ENCODE measurements around the gene NDUFA9. TPM values are rescaled to one million over a fixed set of nuclear protein-coding genes. Genes with fewer than 3 reads are reported as not detected.
A peak's percentile ranks its signal among the peaks of the same experiment; 100 is the strongest.

The NDUFA9 gene
- total RNA-seq (2014; rRNA removed; shearing (Covaris generic)) = 100 and 104 TPM in 2 replicates

- H3K36me3 ChIP-seq (replicated peaks; ENCODE audit: control insufficient read depth, insufficient read depth, low read length) = no peaks in the 10 kb centered on the region
- H3K27me3 ChIP-seq (ENCODE audit: control insufficient read depth, insufficient read depth, low read length) = no peaks in the 10 kb centered on the region
- peak; percentile 60 for DNase-seq
- peak within 1 kb of the TSS; percentile 79 for H3K4me3 ChIP-seq (ENCODE audit: insufficient read depth, low read depth, low read length)
Measured at GRCh38 chr12:4648501-4649357, at the start of gene NDUFA9, which contains the start of gene AKAP3. TSS of gene NDUFA9 (plus strand) at chr12:4649114. CDS start at chr12:4649127, 13 bp downstream. TSS of gene AKAP3 (minus strand) at chr12:4649051. CDS start at chr12:4638196, 10,855 bp downstream.

GRCh38 chr12:4603421-4603820 lies 45.5 kb upstream of the NDUFA9 start:
- DNase-seq = no peak
- H3K27me3 ChIP-seq (ENCODE audit: control insufficient read depth, insufficient read depth, low read length) = no peaks in the 10 kb centered on the region
- H3K36me3 ChIP-seq (replicated peaks; ENCODE audit: control insufficient read depth, insufficient read depth, low read length) = no peaks in the 10 kb centered on the region
- H3K4me3 ChIP-seq (ENCODE audit: insufficient read depth, low read depth, low read length) = no peak overlapping the region

- no peak overlapping the region for H3K4me3 ChIP-seq (ENCODE audit: insufficient read depth, low read depth, low read length)
- DNase-seq = no peak
- no peaks in the 10 kb centered on the region for H3K36me3 ChIP-seq (replicated peaks; ENCODE audit: control insufficient read depth, insufficient read depth, low read length)
- H3K27me3 ChIP-seq (ENCODE audit: control insufficient read depth, insufficient read depth, low read length) = no peaks in the 10 kb centered on the region
Measured at GRCh38 chr12:4603946-4604345, 45.0 kb upstream of the NDUFA9 start.

- Histone ChIP-seq H3K4me3 (ENCODE audit: insufficient read depth, low read depth, low read length) (peak overlapping the region; percentile 74), H3K36me3 (replicated peaks; ENCODE audit: control insufficient read depth, insufficient read depth, low read length) (no peaks in the 10 kb centered on the region), H3K27me3 (ENCODE audit: control insufficient read depth, insufficient read depth, low read length) (no peaks in the 10 kb centered on the region)
- peak; percentile 80 for DNase-seq
Measured at GRCh38 chr12:4604684-4605193, 44.2 kb upstream of the NDUFA9 start.

- no peak for DNase-seq
- Histone ChIP-seq H3K4me3 (ENCODE audit: insufficient read depth, low read depth, low read length) (no peak overlapping the region), H3K36me3 (replicated peaks; ENCODE audit: control insufficient read depth, insufficient read depth, low read length) (no peaks in the 10 kb centered on the region; the same call in 1 of the 2 replicates), H3K27me3 (ENCODE audit: control insufficient read depth, insufficient read depth, low read length) (no peaks in the 10 kb centered on the region)
Measured at GRCh38 chr12:4607056-4607455, 41.9 kb upstream of the NDUFA9 start.

GRCh38 chr12:4609071-4609470 lies 39.8 kb upstream of the NDUFA9 start:
- Histone ChIP-seq H3K36me3 (replicated peaks; ENCODE audit: control insufficient read depth, insufficient read depth, low read length) (no peaks in the 10 kb centered on the region; the same call in 1 of the 2 replicates), H3K4me3 (ENCODE audit: insufficient read depth, low read depth, low read length) (no peak overlapping the region), H3K27me3 (ENCODE audit: control insufficient read depth, insufficient read depth, low read length) (no peaks in the 10 kb centered on the region)
- DNase-seq = no peak

GRCh38 chr12:4610481-4610880 lies 38.4 kb upstream of the NDUFA9 start:
- Histone ChIP-seq H3K4me3 (ENCODE audit: insufficient read depth, low read depth, low read length) (no peak overlapping the region), H3K36me3 (replicated peaks; ENCODE audit: control insufficient read depth, insufficient read depth, low read length) (no peaks in the 10 kb centered on the region; the same call in 1 of the 2 replicates), H3K27me3 (ENCODE audit: control insufficient read depth, insufficient read depth, low read length) (no peaks in the 10 kb centered on the region)
- DNase-seq = no peak

- no peaks in the 10 kb centered on the region for H3K27me3 ChIP-seq (ENCODE audit: control insufficient read depth, insufficient read depth, low read length)
- H3K4me3 ChIP-seq (ENCODE audit: insufficient read depth, low read depth, low read length) = no peak overlapping the region
- no peak for DNase-seq
- no peaks in the 10 kb centered on the region; the same call in 1 of the 2 replicates for H3K36me3 ChIP-seq (replicated peaks; ENCODE audit: control insufficient read depth, insufficient read depth, low read length)
Measured at GRCh38 chr12:4615667-4616066, 33.2 kb upstream of the NDUFA9 start.

- Histone ChIP-seq H3K36me3 (replicated peaks; ENCODE audit: control insufficient read depth, insufficient read depth, low read length) (no peaks in the 10 kb centered on the region), H3K27me3 (ENCODE audit: control insufficient read depth, insufficient read depth, low read length) (no peaks in the 10 kb centered on the region), H3K4me3 (ENCODE audit: insufficient read depth, low read depth, low read length) (no peak overlapping the region)
- DNase-seq = no peak
Measured at GRCh38 chr12:4621511-4621910, 27.4 kb upstream of the NDUFA9 start.

- Histone ChIP-seq H3K36me3 (replicated peaks; ENCODE audit: control insufficient read depth, insufficient read depth, low read length) (no peaks in the 10 kb centered on the region), H3K4me3 (ENCODE audit: insufficient read depth, low read depth, low read length) (no peak overlapping the region), H3K27me3 (ENCODE audit: control insufficient read depth, insufficient read depth, low read length) (no peaks in the 10 kb centered on the region)
- DNase-seq = no peak
Measured at GRCh38 chr12:4626543-4626942, 22.4 kb upstream of the NDUFA9 start.

- H3K27me3 ChIP-seq (ENCODE audit: control insufficient read depth, insufficient read depth, low read length) = no peaks in the 10 kb centered on the region
- DNase-seq = no peak
- no peak overlapping the region for H3K4me3 ChIP-seq (ENCODE audit: insufficient read depth, low read depth, low read length)
- no peaks in the 10 kb centered on the region for H3K36me3 ChIP-seq (replicated peaks; ENCODE audit: control insufficient read depth, insufficient read depth, low read length)
Measured at GRCh38 chr12:4628406-4628805, 20.5 kb upstream of the NDUFA9 start.

GRCh38 chr12:4630262-4630661 lies 18.7 kb upstream of the NDUFA9 start:
- no peaks in the 10 kb centered on the region for H3K36me3 ChIP-seq (replicated peaks; ENCODE audit: control insufficient read depth, insufficient read depth, low read length)
- DNase-seq = peak; percentile 30
- no peak overlapping the region for H3K4me3 ChIP-seq (ENCODE audit: insufficient read depth, low read depth, low read length)
- no peaks in the 10 kb centered on the region for H3K27me3 ChIP-seq (ENCODE audit: control insufficient read depth, insufficient read depth, low read length)

GRCh38 chr12:4643747-4644146 lies 5.2 kb upstream of the NDUFA9 start:
- H3K27me3 ChIP-seq (ENCODE audit: control insufficient read depth, insufficient read depth, low read length) = no peaks in the 10 kb centered on the region
- H3K36me3 ChIP-seq (replicated peaks; ENCODE audit: control insufficient read depth, insufficient read depth, low read length) = no peaks in the 10 kb centered on the region
- DNase-seq = no peak
- H3K4me3 ChIP-seq (ENCODE audit: insufficient read depth, low read depth, low read length) = no peak overlapping the region

GRCh38 chr12:4645023-4645422 lies 3.9 kb upstream of the NDUFA9 start:
- Histone ChIP-seq H3K27me3 (ENCODE audit: control insufficient read depth, insufficient read depth, low read length) (no peaks in the 10 kb centered on the region), H3K4me3 (ENCODE audit: insufficient read depth, low read depth, low read length) (no peak overlapping the region), H3K36me3 (replicated peaks; ENCODE audit: control insufficient read depth, insufficient read depth, low read length) (no peaks in the 10 kb centered on the region)
- DNase-seq = no peak

GRCh38 chr12:4648104-4648500 lies 812 bp upstream of the NDUFA9 start:
- peak overlapping the region; percentile 79 for H3K4me3 ChIP-seq (ENCODE audit: insufficient read depth, low read depth, low read length)
- no peak for DNase-seq
- H3K27me3 ChIP-seq (ENCODE audit: control insufficient read depth, insufficient read depth, low read length) = no peaks in the 10 kb centered on the region
- H3K36me3 ChIP-seq (replicated peaks; ENCODE audit: control insufficient read depth, insufficient read depth, low read length) = no peaks in the 10 kb centered on the region
